Omental fat pad (tissue), 4 donors: ENCODE measurements around the gene POPDC2. TPM values are rescaled to one million over a fixed set of nuclear protein-coding genes. Genes with fewer than 3 reads are reported as not detected.

ENCODE experiments used
- ATAC-seq: fragments of 150-250 bp; one replicate; pipeline ENCODE4 v1.9.1; 2016; ENCODE audit warnings: mild to moderate bottlenecking, moderate library complexity; ENCODE audit not compliant: low FRiP score
- DNase-seq: peaks from one replicate; pipeline ENCODE4 v3.0.0-alpha.2; 2019; ENCODE audit warnings: low spot score
- CTCF ChIP-seq, 3 donors: fragments of 450-650 bp; IDR thresholded peaks; one replicate each; pipeline ENCODE4 v1.5.1; 2016 to 2017; ENCODE audit warnings: antibody characterized with exemption in 3 of 3, mild to moderate bottlenecking in 3 of 3, moderate library complexity in 2 of 3
- total RNA-seq, 4 donors: library from RNA; depleted of rRNA; stranded (reverse); fragments of >200 nt; gene quantifications; one replicate each; pipeline ENCODE4 v1.1.0, GENCODE V29; 2016

The POPDC2 gene
- total RNA-seq, 4 donors from 2014 or later = 1.3 to 7.1 (median 1.9) TPM

DNA sequence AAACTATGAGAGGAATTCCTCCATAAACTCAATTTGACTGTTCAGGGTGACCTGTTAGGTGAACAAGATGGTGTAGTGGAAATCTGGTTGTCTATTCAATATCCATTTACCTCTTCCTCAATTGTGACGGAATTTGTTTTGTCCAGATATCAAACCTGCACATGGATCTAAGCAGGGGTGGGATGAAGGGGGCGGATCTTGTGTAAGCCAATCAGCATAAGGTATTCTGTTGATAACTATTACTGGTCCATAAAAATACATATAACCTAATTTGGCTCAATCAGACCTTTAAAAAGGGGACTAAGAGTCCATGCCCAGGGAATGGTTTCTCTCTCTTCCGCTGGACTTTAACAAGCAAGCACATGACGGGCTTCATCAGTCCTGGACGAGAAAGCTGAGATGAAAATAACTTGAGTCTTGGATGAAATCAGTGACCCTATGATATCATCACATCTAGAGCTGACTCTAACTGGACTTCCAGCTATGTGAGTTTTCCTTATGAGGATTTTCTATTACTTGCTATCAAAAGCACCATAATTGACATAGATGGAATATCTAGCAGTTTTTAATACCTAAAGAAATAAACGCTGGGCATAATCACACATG is 5.7 kb upstream of the POPDC2 start:
- no peak for TF ChIP-seq CTCF (IDR thresholded peaks at IDR 0.05)
- ATAC-seq (no peak), DNase-seq (no peak)

DNA sequence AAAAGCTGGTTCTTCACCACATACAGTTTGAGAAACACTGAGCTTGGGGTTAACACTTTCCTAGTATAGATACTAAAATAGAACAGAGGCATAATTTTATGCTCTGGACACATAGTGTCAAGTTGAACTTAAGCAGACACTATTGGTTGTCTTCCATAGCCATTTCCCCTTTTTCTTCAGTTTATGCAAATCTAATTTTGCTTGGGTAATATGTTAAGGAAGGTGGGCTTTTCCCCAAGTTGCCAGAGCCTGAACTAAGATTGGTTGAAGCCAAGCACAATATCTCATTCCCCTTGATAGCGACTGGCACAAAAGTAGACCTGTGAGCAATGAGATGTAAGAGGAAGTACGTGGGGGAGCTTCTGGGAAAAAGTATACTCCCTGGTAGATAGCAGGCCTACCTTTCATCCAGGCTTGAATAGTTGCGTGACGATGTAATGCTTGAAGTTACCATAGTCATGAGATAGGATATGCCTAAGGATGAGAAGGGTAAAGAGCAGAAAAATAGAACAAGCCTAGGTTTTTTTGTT is 4.5 kb upstream of the POPDC2 start:
- TF ChIP-seq CTCF (IDR thresholded peaks at IDR 0.05) = no peak
- DNase-seq (no peak), ATAC-seq (peak; percentile 90)

DNA sequence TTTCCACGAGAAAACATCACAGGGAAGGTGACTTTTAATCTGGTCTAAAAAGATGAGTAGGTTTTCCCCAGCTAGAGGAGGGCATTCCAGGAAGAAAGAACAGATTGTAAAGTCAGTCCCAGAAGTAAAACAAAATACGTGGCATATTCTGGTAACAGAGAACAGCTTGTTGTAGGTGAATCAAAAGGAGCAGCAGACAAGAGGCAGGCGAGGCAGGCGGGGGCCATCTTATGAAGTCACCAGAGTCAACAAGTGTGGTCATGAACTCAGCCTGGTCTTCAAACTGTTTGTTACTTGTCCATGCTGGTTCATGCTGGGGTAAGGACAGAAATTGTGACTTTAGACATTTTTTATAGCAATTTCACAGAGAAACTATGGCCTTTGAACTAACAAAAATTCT is 4.0 kb upstream of the POPDC2 start:
- no peak for ATAC-seq
- DNase-seq = no peak
- TF ChIP-seq CTCF (IDR thresholded peaks at IDR 0.05) = no peak

- no peak for ATAC-seq
- TF ChIP-seq CTCF (IDR thresholded peaks at IDR 0.05) = no peak
- no peak for DNase-seq
Observed at GRCh38 chr3:119663885-119664284, 3.5 kb upstream of the POPDC2 start.

GRCh38 chr3:119662604-119663373 is 2.4 kb upstream of the POPDC2 start:
- DNase-seq (no peak), ATAC-seq (no peak)
- no peak for TF ChIP-seq CTCF (IDR thresholded peaks at IDR 0.05)

DNA sequence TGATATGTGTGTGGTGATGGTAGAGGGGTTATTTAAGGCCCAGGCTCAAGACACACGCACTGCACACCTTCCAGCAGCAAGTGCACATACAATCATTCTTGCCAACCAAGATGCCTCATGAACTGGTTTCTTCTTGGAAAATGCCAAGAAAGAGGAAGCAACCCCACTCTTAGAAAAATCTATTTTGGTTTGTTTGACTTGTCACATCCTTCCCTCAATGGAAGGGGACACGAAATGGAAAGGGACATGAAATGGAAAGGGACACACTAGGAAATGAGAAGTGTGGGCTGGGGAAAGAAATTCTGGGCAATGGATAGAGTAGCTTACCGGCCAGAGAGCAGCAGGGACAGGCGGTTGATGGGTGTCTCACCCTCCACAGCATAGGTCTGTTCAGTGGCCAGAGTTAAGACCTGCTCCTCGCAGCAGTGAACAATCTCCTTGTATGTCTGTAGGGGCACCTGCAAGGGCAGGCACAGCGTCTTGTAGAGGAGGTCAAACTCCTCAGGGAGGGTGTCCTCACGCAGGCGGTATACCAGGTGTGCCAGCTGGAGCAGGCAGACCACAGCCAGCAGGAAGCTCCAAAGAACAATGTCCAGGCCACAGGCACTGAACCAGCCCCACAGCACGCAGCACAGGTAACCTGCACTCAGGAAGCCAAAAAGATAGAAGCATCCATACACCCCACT is 640 bp downstream of the POPDC2 start:
- no peak for ATAC-seq
- no peak for TF ChIP-seq CTCF (IDR thresholded peaks at IDR 0.05)
- no peak for DNase-seq
